ENCODE results near the gene PPARD. TPM values are rescaled to one million over a fixed set of nuclear protein-coding genes. Genes with fewer than 3 reads are reported as not detected.

PPARD gene
- total RNA-seq: 10 to 100 TPM in 1 of 2 donors, 1 to 10 TPM in 1; 6.0 to 11.2 TPM

GRCh38 chr6:35342258-35343091 lies at the start of gene PPARD:
PPARD (plus strand) TSS chr6:35342558; CDS start chr6:35411088, 68,530 bp downstream.
- peaks cover 27% of the 10 kb centered on the region for H3K4me1 ChIP-seq
- peak within 1 kb of the TSS; percentile 67 to 95 for H3K4me3 ChIP-seq
- H3K9me3 ChIP-seq: no peaks in the 10 kb centered on the region
- H3K36me3 ChIP-seq (replicated peaks in 1 of 2; ENCODE audit: insufficient read depth in 1 of 2, low read depth in 2 of 2): no peaks in the 10 kb centered on the region
- H3K27me3 ChIP-seq: no peaks in the 10 kb centered on the region
- ATAC-seq (peak; percentile 99), DNase-seq (peak; percentile 98 to 99 (median 99))
- intact Hi-C loops (cut with DNase I): no loop called here
- WGBS, 2 donors: 1% methylated on average over 9 to 77 of the region's 77 CpGs
- H3K27ac ChIP-seq: peak within 1 kb of the TSS; percentile 77 to 90 (median 85)
- TF ChIP-seq POLR2A (IDR thresholded peaks at IDR 0.05): peak; percentile 73 to 86 (median 84)
- peak; percentile 97 to 100 (median 99) for TF ChIP-seq CTCF (IDR thresholded peaks at IDR 0.05)

GRCh38 chr6:35293681-35294080 lies 48.7 kb upstream of the PPARD start:
- Histone ChIP-seq H3K27ac (no peak overlapping the region), H3K4me1 (peaks cover 19% of the 10 kb centered on the region), H3K27me3 (no peaks in the 10 kb centered on the region), H3K9me3 (no peaks in the 10 kb centered on the region), H3K4me3 (no peak overlapping the region), H3K36me3 (replicated peaks in 1 of 2; ENCODE audit: insufficient read depth in 1 of 2, low read depth in 2 of 2) (peaks cover 0 to 16% of the 10 kb centered on the region in 2 donors)
- WGBS, 2 donors: 86 to 100% methylated on average over 3 to 9 of the region's 9 CpGs
- intact Hi-C loops (cut with DNase I): loop anchor here (5.0 kb wide), 1 partner anchor 169 kb away; no protein-coding TSS in a partner anchor
- DNase-seq: no peak
- TF ChIP-seq CTCF (IDR thresholded peaks at IDR 0.05) (no peak), POLR2A (IDR thresholded peaks at IDR 0.05) (no peak)
- ATAC-seq: no peak

- Histone ChIP-seq H3K27ac (no peak overlapping the region), H3K9me3 (no peaks in the 10 kb centered on the region), H3K27me3 (no peaks in the 10 kb centered on the region), H3K4me1 (peaks cover 26% of the 10 kb centered on the region), H3K36me3 (replicated peaks in 1 of 2; ENCODE audit: insufficient read depth in 1 of 2, low read depth in 2 of 2) (peaks cover 0 to 16% of the 10 kb centered on the region in 2 donors), H3K4me3 (no peak overlapping the region)
- DNase-seq: peak; percentile 50 to 58 (median 56)
- WGBS, 2 donors: 52 to 54% methylated on average over 10 of the region's 10 CpGs
- intact Hi-C loops (cut with DNase I): loop anchor here (5.0 kb wide), 1 partner anchor 168 kb away; no protein-coding TSS in a partner anchor
- TF ChIP-seq POLR2A (IDR thresholded peaks at IDR 0.05): no peak
- TF ChIP-seq CTCF (IDR thresholded peaks at IDR 0.05): peak; percentile 22 to 80 (median 71)
- ATAC-seq: peak; percentile 45
Observed at GRCh38 chr6:35294308-35294945, 47.9 kb upstream of the PPARD start.

GRCh38 chr6:35295036-35295435 lies 47.3 kb upstream of the PPARD start:
- TF ChIP-seq CTCF (IDR thresholded peaks at IDR 0.05): no peak
- TF ChIP-seq POLR2A (IDR thresholded peaks at IDR 0.05): no peak
- peaks cover 32% of the 10 kb centered on the region for H3K4me1 ChIP-seq
- ATAC-seq (no peak), DNase-seq (no peak)
- H3K36me3 ChIP-seq (replicated peaks in 1 of 2; ENCODE audit: insufficient read depth in 1 of 2, low read depth in 2 of 2): peaks cover 0 to 13% of the 10 kb centered on the region in 2 donors
- WGBS, 2 donors: 80 to 94% methylated on average over 1 to 2 of the region's 2 CpGs
- no peak overlapping the region for H3K4me3 ChIP-seq
- intact Hi-C loops (cut with DNase I): loop anchor here (5.0 kb wide), 1 partner anchor 157 kb away; the partner anchor contains the start of gene FANCE
- H3K9me3 ChIP-seq: no peaks in the 10 kb centered on the region
- H3K27ac ChIP-seq: no peak overlapping the region
- no peaks in the 10 kb centered on the region for H3K27me3 ChIP-seq
